Tibial nerve (tissue), 4 donors: ENCODE measurements around the gene SCYL2.

Source experiments
- CTCF ChIP-seq, 5 experiments: fragments of 200-600 bp in 3 of 5; fragments of 450-650 bp in 2 of 5; sonication (generic) in 3 of 5; IDR thresholded peaks; one replicate each; pipeline ENCODE4 v1.5.1; 2016 to 2019; ENCODE audit warnings: antibody characterized with exemption in 5 of 5, mild to moderate bottlenecking in 3 of 5, moderate library complexity in 2 of 5
- EP300 ChIP-seq, 2 donors: sonication (generic); formaldehyde crosslinking; IDR thresholded peaks; one replicate each; pipeline ENCODE4 v1.6.1; 2017; ENCODE audit warnings: antibody characterized with exemption in 2 of 2, mild to moderate bottlenecking in 1 of 2
- POLR2A ChIP-seq, 2 donors: fragments of 450-650 bp; IDR thresholded peaks; one replicate each; pipeline ENCODE4 v1.6.1; 2017; ENCODE audit warnings: antibody characterized with exemption in 2 of 2, mild to moderate bottlenecking in 2 of 2, moderate library complexity in 2 of 2

DNA sequence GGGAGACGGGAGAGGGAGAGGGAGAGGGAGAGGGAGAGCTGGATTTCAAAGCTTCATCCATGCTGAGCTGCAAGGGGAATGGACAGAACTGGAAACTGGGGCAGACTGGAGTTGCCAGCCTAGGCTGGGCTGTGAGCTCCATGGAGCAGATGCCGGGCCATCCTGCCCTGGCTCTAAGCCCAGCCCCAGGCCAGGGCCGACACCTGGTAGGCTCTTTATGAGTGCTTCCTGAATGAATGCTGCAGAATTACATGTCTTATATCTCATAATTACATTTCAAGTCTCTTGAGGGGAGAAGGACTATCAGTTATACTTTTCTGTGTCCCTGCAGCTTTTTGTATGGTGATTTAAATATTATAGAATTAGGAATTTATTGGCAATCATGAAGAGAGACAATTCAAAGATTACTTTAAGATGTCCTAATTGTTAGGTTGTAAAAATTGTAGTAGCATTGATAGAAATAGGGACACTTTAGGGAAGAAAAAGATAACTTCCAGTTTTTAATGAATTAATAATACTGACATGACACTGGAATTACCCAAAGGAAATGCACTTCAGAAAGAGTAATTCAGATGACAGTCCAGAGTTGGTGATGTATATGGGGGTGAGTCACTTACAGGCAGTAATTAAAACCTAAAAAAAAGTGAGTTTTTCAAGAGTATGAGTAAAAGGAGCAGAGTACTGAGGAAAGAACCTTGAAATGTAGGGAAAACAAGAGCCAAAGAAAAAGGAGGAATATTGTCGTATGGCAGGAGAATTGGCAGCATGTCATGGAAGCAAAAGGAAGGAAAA, 29.0 kb downstream of the SCYL2 start:
- no peak for TF ChIP-seq EP300 (IDR thresholded peaks at IDR 0.05)
- no peak for TF ChIP-seq POLR2A (IDR thresholded peaks at IDR 0.05)
- no peak for TF ChIP-seq CTCF (IDR thresholded peaks at IDR 0.05)
